WI38 (cell line): ENCODE results near the gene OVCH1.
"Not testable (repeated sequence)": the region's sequence is repeated elsewhere in the genome, so short reads cannot be mapped to it uniquely, and the experiment has no call there.

Experiments used
- H3K4me3 ChIP-seq: 2 replicates; pipeline ENCODE4 v1.5.1; 2011; ENCODE audit warnings: low read depth, mild to moderate bottlenecking, control low read depth, low read length
- TF ChIP-seq, protein P1 (sequence below): IDR thresholded peaks from 2 replicates; pipeline ENCODE4 v1.5.1; 2012; ENCODE audit warnings: low read depth, mild to moderate bottlenecking, control low read depth, low read length

The OVCH1 gene

DNA sequence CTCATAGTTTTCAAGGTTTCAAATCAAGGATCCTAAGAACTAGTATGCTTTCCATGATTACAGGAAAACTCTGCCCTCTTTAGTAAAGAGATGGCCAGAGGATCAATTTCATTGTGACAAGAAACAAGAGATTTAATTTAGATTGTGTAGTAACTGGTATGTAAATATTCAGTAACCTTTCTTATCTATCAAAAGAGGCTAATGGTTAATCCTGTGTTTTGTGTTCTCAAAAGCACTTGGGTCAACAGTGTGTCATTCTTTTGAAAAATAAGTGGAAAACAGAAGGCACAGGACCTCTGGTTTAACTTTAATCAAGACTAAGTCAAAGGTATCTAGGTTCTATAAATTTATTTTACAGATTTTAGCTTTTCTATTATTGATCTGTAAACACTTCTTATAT, 59.9 kb downstream of the OVCH1 start:
- TF ChIP-seq, protein P1, sequence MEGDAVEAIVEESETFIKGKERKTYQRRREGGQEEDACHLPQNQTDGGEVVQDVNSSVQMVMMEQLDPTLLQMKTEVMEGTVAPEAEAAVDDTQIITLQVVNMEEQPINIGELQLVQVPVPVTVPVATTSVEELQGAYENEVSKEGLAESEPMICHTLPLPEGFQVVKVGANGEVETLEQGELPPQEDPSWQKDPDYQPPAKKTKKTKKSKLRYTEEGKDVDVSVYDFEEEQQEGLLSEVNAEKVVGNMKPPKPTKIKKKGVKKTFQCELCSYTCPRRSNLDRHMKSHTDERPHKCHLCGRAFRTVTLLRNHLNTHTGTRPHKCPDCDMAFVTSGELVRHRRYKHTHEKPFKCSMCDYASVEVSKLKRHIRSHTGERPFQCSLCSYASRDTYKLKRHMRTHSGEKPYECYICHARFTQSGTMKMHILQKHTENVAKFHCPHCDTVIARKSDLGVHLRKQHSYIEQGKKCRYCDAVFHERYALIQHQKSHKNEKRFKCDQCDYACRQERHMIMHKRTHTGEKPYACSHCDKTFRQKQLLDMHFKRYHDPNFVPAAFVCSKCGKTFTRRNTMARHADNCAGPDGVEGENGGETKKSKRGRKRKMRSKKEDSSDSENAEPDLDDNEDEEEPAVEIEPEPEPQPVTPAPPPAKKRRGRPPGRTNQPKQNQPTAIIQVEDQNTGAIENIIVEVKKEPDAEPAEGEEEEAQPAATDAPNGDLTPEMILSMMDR, result no peak
- no peak overlapping the region for H3K4me3 ChIP-seq

DNA sequence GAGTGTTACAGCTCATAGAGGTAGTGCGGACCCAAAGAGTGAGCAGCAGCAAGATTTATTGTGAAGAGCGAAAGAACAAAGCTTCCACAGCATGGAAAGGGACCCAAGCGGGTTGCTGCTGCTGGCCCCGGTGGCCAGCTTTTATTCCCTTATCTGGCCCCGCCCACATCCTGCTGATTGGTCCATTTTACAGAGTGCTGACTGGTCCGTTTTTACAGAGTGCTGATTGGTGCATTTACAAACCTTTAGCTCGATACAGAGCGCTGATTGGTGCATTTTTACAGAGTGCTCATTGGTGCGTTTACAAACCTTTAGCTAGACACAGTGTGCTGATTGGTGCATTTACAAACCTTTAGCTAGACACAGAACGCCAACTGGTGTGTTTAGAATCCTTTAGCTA, 60.7 kb downstream of the OVCH1 start:
- not testable (repeated sequence) for H3K4me3 ChIP-seq

DNA sequence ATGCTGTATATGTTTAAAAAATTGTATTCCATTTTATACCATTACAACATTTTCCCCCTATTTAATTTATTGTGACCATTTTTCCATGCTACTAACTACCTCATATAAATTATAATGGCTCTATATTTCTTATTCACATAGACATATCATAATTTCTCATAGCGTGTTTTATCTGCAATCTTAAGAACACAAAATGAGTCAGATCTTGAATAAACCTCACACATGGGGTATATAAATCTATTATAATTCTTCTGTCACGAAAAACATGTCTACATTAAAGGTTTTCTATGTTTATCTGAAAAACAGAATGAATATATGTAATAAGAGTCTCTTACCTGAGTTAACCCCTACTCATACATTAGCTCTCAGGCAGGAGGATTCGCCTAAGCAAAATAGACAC, 66.0 kb downstream of the OVCH1 start:
- no peak overlapping the region for H3K4me3 ChIP-seq
- TF ChIP-seq, protein P1, result no peak

DNA sequence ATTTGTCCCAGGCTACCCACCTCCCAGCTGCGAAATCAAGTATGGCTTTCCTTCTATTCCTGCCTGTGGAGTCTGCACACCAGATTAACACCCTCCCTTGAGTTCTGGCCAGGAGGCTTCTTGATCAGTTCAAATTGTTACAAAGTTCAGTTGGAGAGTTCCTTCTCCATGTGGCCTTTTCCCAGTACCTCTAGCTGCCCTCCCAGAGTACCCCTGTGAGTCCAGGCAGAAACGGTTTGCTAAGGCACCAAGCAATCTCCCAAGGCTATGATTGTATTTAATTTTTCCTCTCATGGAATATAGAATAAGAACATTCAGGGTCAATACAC, 66.8 kb downstream of the OVCH1 start:
- TF ChIP-seq, protein P1, result no peak
- H3K4me3 ChIP-seq, result no peak overlapping the region

DNA sequence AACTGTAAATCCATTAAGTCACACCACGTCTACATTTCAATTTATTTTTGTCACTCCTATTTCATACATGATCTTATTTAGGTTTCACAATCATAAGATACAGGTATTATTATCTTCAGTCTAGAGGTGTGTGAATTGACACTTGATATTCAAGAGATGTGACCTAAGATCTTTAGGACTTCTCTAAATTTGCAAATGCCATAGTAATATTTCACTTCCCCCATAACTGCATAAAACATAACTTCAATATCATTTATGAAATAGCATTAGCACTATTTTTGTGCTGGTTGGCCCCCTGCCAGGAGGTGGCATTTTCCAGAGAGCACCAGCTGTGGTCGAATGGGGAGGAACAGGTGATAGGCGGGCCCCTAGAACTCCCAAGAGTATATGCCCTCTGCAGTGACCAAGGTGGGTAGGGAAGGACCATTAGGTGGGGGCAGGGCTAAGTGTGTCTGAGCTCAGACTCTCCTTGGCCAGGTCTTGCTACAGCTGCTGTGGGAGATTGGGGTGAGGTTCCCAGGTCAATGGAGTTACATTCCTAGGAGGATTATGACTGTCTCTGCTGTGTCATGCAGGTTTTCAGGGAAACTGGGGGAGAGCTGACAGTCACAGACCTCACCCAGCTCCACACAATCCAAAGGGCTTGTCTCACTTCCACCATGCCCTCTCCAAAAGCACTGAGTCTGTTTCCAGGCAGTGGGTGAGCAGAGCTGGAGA, 67.3 kb downstream of the OVCH1 start:
- no peak overlapping the region for H3K4me3 ChIP-seq
- TF ChIP-seq, protein P1, result no peak

DNA sequence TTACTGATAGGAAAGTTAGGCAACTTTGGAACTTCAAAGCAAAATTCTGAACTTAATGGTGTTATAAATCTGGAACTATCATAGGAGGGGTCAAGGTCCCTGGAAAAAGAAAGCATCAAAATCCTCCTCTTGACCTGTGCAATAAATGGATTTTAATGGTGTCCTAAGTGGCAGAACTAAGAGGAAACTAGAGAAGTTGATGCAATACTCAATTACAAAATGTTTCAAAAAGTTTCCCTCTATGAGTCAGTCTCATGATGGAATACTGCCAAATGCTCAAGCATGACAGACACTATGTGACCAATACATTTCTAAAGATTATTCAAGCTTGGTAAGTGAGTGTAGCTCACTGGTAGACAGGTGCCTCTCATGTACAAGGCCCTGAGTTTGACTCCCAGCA, 68.9 kb downstream of the OVCH1 start:
- TF ChIP-seq, protein P1, result no peak
- no peak overlapping the region for H3K4me3 ChIP-seq

DNA sequence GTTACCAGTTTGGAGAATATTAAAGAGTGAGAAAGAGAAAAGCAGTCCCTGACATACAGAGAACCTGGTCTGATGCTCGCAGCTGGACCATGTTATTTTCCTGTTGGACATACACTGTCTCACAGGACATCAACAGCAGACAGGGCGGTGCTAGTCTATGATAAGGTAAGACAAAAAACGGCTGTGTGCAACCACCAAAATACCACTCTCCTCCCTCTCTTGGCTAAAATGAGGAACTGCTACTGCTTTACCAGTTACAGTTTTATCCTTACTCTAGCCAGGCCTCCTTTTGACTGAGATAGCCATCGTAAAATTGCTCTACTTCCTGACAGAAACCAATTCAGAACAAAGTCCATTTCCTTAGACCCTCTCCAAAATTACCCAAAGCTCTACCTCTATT, 69.5 kb downstream of the OVCH1 start:
- TF ChIP-seq, protein P1, result no peak
- no peak overlapping the region for H3K4me3 ChIP-seq

DNA sequence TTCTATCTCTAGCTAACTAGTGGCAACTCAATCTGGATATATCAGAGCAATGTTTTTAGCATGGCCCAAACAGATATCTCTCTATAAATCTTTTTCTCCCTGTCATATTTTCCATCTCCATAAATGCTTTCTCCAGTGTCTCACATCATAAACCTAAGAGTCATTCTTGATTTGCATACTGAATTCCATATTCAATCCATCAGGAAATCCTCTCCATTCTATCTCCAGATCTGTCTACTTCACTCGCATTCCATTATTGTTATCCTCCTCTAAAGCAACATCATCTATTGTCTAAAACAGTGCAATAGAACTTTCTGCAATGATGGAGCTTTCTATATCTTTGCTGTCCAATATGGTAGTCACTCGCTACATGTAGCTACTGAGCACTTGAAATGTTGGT, 71.0 kb downstream of the OVCH1 start:
- H3K4me3 ChIP-seq, result no peak overlapping the region
- TF ChIP-seq, protein P1, result no peak
